KMS-11 (cell line): Measurements from ENCODE around the gene LRRC43.

Experiments
- H2AFZ ChIP-seq: fragments of 200-600 bp; sonication (generic); 2 replicates; pipeline ENCODE4 v1.6.1; 2016; ENCODE audit warnings: antibody characterized with exemption, mixed run types, low read depth
- H3K27ac ChIP-seq: fragments of 200-600 bp; sonication (generic); 2 replicates; pipeline ENCODE4 v1.6.1; 2016; ENCODE audit warnings: mild to moderate bottlenecking, mixed run types
- H3K27me3 ChIP-seq: fragments of 200-600 bp; sonication (generic); 2 replicates; pipeline ENCODE4 v1.6.1; 2017; ENCODE audit warnings: mild to moderate bottlenecking, low read depth, mixed run types, moderate library complexity; ENCODE audit not compliant: insufficient read depth
- H3K36me3 ChIP-seq: fragments of 200-600 bp; sonication (generic); 2 replicates; pipeline ENCODE4 v1.6.1; 2017; ENCODE audit warnings: mild to moderate bottlenecking, mixed run types; ENCODE audit not compliant: insufficient read depth
- H3K4me1 ChIP-seq: fragments of 200-600 bp; sonication (generic); 2 replicates; pipeline ENCODE4 v1.6.1; 2016; ENCODE audit warnings: mild to moderate bottlenecking, low read depth, mixed run types; ENCODE audit not compliant: poor library complexity, severe bottlenecking
- H3K4me2 ChIP-seq: fragments of 200-600 bp; sonication (generic); 2 replicates; pipeline ENCODE4 v1.7.0; 2016; ENCODE audit warnings: mild to moderate bottlenecking, mixed run types
- H3K4me3 ChIP-seq: fragments of 200-600 bp; sonication (generic); IDR thresholded peaks from 2 replicates; pipeline ENCODE4 v1.6.1; 2017; ENCODE audit warnings: low read depth, low read length, mixed read lengths; ENCODE audit not compliant: insufficient read depth
- H3K79me2 ChIP-seq: fragments of 200-600 bp; sonication (generic); 2 replicates; pipeline ENCODE4 v1.6.1; 2016; ENCODE audit warnings: low read depth, mixed run types; ENCODE audit not compliant: insufficient read depth
- H3K9ac ChIP-seq: fragments of 200-600 bp; sonication (generic); 2 replicates; pipeline ENCODE4 v1.6.1; 2016; ENCODE audit warnings: mild to moderate bottlenecking, mixed run types
- H4K20me1 ChIP-seq: fragments of 200-600 bp; sonication (generic); 2 replicates; pipeline ENCODE4 v1.6.1; 2016; ENCODE audit warnings: mild to moderate bottlenecking, mixed run types; ENCODE audit not compliant: insufficient read depth
- TF ChIP-seq, protein P1 (sequence below): fragments of 200-600 bp; sonication (generic); conservative IDR thresholded peaks from 2 replicates; pipeline ENCODE4 v1.6.1; 2017; ENCODE audit warnings: low read depth, mild to moderate bottlenecking, antibody characterized with exemption, low read length, moderate library complexity, mixed read lengths

The LRRC43 gene

DNA sequence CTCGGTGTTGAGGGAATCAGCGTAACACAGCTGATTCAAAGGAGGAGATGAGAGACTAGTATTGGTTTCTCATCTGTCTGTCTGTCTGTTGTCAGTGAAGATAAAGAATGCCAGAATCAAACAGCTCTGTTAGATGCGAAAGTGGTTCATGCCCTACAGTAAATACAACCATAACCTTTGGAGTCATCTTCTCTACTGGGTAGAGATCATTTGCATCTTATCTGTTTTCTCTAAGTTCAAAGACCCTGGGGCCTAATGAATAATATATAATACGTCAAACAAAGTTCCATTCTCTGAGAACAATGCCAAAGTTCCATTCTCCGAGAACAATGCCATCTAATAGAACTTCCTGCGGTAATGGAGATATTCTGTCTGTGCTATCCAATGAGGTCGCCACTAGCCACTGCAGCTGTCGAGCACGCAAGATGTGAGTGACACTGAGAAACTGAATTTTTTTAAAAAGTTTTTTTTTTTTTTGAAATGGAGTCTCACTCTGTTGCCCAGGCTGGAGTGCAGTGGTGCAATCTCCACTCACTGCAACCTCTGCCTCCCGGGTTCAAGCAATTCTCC lies 15.5 kb upstream of the LRRC43 start:
- Histone ChIP-seq H4K20me1 (no peaks in the 10 kb centered on the region), H3K4me2 (no peak overlapping the region), H3K36me3 (no peaks in the 10 kb centered on the region), H3K4me3 (no peak overlapping the region), H3K79me2 (no peaks in the 10 kb centered on the region), H3K9ac (no peak overlapping the region), H3K27me3 (no peaks in the 10 kb centered on the region), H2AFZ (no peak overlapping the region), H3K4me1 (no peaks in the 10 kb centered on the region), H3K27ac (no peak overlapping the region)
- TF ChIP-seq, protein P1, sequence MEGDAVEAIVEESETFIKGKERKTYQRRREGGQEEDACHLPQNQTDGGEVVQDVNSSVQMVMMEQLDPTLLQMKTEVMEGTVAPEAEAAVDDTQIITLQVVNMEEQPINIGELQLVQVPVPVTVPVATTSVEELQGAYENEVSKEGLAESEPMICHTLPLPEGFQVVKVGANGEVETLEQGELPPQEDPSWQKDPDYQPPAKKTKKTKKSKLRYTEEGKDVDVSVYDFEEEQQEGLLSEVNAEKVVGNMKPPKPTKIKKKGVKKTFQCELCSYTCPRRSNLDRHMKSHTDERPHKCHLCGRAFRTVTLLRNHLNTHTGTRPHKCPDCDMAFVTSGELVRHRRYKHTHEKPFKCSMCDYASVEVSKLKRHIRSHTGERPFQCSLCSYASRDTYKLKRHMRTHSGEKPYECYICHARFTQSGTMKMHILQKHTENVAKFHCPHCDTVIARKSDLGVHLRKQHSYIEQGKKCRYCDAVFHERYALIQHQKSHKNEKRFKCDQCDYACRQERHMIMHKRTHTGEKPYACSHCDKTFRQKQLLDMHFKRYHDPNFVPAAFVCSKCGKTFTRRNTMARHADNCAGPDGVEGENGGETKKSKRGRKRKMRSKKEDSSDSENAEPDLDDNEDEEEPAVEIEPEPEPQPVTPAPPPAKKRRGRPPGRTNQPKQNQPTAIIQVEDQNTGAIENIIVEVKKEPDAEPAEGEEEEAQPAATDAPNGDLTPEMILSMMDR, result no peak

DNA sequence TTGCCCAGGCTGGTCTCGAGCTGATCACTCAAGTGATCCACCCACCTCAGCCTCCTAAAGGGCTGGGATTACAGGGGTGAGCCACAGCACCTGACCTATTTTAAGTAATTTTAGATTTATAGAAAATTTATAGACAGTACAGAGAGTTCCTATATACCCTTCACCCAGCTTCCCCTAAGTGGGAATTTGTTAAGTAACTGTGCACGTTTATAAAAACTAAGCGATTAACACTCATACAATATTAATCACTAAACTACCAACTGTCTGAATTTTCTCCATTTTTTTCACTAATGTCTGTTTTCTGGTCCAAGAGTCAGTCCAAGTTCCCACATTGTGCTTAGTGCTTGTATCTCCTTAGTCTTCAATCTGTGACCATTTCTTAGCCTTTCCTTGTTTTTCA lies 14.4 kb upstream of the LRRC43 start:
- H3K4me1 ChIP-seq, result no peaks in the 10 kb centered on the region
- H3K9ac ChIP-seq, result no peak overlapping the region
- H4K20me1 ChIP-seq, result no peaks in the 10 kb centered on the region
- H3K4me3 ChIP-seq, result no peak overlapping the region
- no peaks in the 10 kb centered on the region for H3K36me3 ChIP-seq
- H3K79me2 ChIP-seq, result no peaks in the 10 kb centered on the region
- TF ChIP-seq, protein P1, result no peak
- H3K4me2 ChIP-seq, result no peak overlapping the region
- H2AFZ ChIP-seq, result no peak overlapping the region
- no peaks in the 10 kb centered on the region for H3K27me3 ChIP-seq
- H3K27ac ChIP-seq, result no peak overlapping the region

DNA sequence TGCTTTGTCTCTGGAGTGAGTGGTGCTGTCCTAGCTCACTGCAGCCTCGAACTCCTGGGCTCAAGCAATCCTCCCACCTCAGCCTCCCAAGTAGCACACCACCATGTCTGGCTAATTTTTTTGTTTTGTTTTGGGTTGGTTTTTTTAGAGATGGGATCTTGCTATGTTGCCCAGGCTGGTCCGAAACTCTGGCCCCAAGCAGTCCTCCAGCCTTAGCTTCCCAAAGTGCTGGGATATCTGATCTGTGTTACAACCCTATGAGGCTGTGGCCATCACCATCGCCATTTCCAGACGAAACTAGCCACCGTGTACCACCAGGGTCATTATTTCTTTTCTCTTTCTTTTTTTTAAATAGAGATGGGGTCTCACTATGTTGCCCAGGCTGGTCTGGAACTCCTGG lies 11.5 kb upstream of the LRRC43 start:
- H2AFZ ChIP-seq, result no peak overlapping the region
- H3K79me2 ChIP-seq, result no peaks in the 10 kb centered on the region
- no peak overlapping the region for H3K27ac ChIP-seq
- H4K20me1 ChIP-seq, result no peaks in the 10 kb centered on the region
- H3K27me3 ChIP-seq, result no peaks in the 10 kb centered on the region
- no peak overlapping the region for H3K9ac ChIP-seq
- H3K4me2 ChIP-seq, result no peak overlapping the region
- H3K4me1 ChIP-seq, result no peaks in the 10 kb centered on the region
- no peak overlapping the region for H3K4me3 ChIP-seq
- no peaks in the 10 kb centered on the region for H3K36me3 ChIP-seq
- TF ChIP-seq, protein P1, result no peak

DNA sequence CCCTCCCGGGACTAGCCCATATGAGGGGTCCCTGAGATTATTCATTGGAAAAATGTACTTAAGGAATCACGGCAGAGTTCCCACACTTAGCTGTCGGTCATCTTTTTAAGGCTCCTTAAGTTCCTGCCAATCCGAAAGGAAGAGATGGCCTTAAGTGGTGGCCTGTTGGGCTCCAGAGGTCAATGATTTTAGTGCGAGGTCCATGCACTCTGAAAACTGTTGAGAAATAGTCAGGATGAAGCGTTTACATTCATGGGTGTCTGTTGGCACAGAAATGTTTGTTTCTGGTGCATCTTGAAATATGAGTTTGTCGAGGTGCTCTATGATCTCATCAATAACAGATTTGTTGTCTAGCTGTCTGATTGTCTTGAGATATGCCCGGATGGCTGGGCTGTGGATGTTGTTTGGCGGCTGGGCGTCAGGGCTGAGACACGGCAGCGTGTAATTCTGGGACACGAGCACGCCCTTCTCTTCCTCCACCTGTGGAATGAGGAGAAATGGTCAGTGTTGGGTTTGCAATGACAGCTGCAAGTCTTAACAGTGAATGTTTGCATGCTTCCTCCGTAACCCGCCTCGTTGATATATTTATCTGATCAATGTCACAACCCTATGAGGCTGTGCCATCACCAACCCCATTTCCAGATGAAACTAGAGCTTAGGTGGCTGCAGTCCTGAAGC lies 10.5 kb upstream of the LRRC43 start:
- Histone ChIP-seq H4K20me1 (no peaks in the 10 kb centered on the region), H3K4me1 (no peaks in the 10 kb centered on the region), H3K9ac (no peak overlapping the region), H3K4me2 (no peak overlapping the region), H3K4me3 (no peak overlapping the region), H3K27ac (no peak overlapping the region), H2AFZ (no peak overlapping the region), H3K27me3 (no peaks in the 10 kb centered on the region), H3K36me3 (no peaks in the 10 kb centered on the region), H3K79me2 (no peaks in the 10 kb centered on the region)
- TF ChIP-seq, protein P1, result no peak
